ENCODE results near the gene PRR7. TPM values are rescaled to one million over a fixed set of nuclear protein-coding genes. Genes with fewer than 3 reads are reported as not detected.

PRR7 gene
- total and polyA plus RNA-seq, 2 of the 13 experiments (the other 11 are each of a cell fraction or from before 2014, with no cell fraction given), result 4.8 to 5.0 TPM

DNA sequence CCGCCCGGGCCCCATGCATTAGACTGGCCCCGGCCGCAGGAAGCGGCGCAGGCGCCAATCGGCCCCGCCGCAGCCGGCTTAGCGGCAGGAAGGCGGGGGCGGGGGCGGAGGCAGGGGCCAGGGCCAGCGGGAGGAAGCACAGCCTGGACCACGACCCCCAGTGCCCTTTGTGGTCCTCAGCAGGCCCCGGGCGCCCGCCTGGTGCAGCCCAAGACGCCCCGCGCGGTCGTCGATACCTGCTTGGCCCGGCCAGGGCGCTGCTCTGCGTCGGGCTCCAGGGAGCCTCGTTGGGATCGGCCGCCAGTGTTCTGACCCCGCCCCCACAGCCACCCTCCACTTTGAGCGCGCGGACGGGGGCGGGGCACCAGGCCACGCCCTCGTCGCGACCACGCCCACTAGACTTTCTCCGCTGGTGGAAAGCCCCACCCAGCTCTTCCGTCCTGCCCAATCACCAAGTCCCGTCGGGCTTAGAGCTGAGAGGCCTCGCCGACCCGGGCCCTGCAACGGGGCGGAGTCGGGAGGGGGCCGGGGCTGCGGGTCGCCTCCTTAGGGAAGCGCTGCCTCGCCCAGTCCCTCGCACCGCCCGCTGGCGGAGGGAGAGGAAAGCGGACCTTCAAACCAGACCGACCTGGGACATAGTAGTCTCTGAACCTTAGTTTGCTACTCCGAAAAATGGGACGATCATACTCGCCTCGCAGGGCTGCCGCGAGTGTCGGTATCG lies 50.8 kb downstream of the PRR7 start, which contains the start of gene PDLIM7 (continued):
- TF ChIP-seq ZNF816 (CRISPR knock-in tag; IDR thresholded peaks at IDR 0.05; ENCODE audit: borderline replicate concordance), result no peak
- TF ChIP-seq, protein P1, sequence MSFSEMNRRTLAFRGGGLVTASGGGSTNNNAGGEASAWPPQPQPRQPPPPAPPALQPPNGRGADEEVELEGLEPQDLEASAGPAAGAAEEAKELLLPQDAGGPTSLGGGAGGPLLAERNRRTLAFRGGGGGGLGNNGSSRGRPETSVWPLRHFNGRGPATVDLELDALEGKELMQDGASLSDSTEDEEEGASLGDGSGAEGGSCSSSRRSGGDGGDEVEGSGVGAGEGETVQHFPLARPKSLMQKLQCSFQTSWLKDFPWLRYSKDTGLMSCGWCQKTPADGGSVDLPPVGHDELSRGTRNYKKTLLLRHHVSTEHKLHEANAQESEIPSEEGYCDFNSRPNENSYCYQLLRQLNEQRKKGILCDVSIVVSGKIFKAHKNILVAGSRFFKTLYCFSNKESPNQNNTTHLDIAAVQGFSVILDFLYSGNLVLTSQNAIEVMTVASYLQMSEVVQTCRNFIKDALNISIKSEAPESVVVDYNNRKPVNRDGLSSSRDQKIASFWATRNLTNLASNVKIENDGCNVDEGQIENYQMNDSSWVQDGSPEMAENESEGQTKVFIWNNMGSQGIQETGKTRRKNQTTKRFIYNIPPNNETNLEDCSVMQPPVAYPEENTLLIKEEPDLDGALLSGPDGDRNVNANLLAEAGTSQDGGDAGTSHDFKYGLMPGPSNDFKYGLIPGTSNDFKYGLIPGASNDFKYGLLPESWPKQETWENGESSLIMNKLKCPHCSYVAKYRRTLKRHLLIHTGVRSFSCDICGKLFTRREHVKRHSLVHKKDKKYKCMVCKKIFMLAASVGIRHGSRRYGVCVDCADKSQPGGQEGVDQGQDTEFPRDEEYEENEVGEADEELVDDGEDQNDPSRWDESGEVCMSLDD (CRISPR knock-in tag; IDR thresholded peaks at IDR 0.05; ENCODE audit: borderline replicate concordance), result no peak; the same call in 1 of the 2 replicates
- TF ChIP-seq HNRNPH1 (optimal IDR thresholded peaks at IDR 0.05; ENCODE audit: low read depth, low read length), result no peak
- no peak for TF ChIP-seq ZIK1 (CRISPR knock-in tag; IDR thresholded peaks at IDR 0.05; ENCODE audit: borderline replicate concordance, low read depth)
- TF ChIP-seq MTF1 (CRISPR knock-in tag; IDR thresholded peaks at IDR 0.05), result no peak
- TF ChIP-seq, protein P2, sequence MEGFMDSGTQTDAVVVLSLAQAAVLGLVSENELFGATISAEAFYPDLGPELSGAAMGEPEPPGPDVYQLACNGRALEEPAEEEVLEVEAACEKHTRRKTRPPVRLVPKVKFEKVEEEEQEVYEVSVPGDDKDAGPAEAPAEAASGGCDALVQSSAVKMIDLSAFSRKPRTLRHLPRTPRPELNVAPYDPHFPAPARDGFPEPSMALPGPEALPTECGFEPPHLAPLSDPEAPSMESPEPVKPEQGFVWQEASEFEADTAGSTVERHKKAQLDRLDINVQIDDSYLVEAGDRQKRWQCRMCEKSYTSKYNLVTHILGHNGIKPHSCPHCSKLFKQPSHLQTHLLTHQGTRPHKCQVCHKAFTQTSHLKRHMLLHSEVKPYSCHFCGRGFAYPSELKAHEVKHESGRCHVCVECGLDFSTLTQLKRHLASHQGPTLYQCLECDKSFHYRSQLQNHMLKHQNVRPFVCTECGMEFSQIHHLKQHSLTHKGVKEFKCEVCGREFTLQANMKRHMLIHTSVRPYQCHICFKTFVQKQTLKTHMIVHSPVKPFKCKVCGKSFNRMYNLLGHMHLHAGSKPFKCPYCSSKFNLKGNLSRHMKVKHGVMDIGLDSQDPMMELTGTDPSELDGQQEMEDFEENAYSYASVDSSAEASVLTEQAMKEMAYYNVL (CRISPR knock-in tag; IDR thresholded peaks at IDR 0.05; ENCODE audit: borderline replicate concordance), result 0 out of 2 replicates have a peak, but pooled peaks have one; percentile 54
- TF ChIP-seq, protein P3, sequence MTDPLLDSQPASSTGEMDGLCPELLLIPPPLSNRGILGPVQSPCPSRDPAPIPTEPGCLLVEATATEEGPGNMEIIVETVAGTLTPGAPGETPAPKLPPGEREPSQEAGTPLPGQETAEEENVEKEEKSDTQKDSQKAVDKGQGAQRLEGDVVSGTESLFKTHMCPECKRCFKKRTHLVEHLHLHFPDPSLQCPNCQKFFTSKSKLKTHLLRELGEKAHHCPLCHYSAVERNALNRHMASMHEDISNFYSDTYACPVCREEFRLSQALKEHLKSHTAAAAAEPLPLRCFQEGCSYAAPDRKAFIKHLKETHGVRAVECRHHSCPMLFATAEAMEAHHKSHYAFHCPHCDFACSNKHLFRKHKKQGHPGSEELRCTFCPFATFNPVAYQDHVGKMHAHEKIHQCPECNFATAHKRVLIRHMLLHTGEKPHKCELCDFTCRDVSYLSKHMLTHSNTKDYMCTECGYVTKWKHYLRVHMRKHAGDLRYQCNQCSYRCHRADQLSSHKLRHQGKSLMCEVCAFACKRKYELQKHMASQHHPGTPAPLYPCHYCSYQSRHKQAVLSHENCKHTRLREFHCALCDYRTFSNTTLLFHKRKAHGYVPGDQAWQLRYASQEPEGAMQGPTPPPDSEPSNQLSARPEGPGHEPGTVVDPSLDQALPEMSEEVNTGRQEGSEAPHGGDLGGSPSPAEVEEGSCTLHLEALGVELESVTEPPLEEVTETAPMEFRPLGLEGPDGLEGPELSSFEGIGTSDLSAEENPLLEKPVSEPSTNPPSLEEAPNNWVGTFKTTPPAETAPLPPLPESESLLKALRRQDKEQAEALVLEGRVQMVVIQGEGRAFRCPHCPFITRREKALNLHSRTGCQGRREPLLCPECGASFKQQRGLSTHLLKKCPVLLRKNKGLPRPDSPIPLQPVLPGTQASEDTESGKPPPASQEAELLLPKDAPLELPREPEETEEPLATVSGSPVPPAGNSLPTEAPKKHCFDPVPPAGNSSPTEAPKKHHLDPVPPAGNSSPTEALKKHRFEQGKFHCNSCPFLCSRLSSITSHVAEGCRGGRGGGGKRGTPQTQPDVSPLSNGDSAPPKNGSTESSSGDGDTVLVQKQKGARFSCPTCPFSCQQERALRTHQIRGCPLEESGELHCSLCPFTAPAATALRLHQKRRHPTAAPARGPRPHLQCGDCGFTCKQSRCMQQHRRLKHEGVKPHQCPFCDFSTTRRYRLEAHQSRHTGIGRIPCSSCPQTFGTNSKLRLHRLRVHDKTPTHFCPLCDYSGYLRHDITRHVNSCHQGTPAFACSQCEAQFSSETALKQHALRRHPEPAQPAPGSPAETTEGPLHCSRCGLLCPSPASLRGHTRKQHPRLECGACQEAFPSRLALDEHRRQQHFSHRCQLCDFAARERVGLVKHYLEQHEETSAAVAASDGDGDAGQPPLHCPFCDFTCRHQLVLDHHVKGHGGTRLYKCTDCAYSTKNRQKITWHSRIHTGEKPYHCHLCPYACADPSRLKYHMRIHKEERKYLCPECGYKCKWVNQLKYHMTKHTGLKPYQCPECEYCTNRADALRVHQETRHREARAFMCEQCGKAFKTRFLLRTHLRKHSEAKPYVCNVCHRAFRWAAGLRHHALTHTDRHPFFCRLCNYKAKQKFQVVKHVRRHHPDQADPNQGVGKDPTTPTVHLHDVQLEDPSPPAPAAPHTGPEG (CRISPR knock-in tag; IDR thresholded peaks at IDR 0.05), result peak; percentile 54; the same call in 1 of the 2 replicates
- TF ChIP-seq, protein P4, sequence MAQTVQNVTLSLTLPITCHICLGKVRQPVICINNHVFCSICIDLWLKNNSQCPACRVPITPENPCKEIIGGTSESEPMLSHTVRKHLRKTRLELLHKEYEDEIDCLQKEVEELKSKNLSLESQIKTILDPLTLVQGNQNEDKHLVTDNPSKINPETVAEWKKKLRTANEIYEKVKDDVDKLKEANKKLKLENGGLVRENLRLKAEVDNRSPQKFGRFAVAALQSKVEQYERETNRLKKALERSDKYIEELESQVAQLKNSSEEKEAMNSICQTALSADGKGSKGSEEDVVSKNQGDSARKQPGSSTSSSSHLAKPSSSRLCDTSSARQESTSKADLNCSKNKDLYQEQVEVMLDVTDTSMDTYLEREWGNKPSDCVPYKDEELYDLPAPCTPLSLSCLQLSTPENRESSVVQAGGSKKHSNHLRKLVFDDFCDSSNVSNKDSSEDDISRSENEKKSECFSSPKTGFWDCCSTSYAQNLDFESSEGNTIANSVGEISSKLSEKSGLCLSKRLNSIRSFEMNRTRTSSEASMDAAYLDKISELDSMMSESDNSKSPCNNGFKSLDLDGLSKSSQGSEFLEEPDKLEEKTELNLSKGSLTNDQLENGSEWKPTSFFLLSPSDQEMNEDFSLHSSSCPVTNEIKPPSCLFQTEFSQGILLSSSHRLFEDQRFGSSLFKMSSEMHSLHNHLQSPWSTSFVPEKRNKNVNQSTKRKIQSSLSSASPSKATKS (CRISPR knock-in tag; IDR thresholded peaks at IDR 0.05), result no peak
- no peak for TF ChIP-seq STAT5B (CRISPR knock-in tag; IDR thresholded peaks at IDR 0.05)
- no peak for TF ChIP-seq ZNF3 (CRISPR knock-in tag; IDR thresholded peaks at IDR 0.05)
- peak; percentile 59 for TF ChIP-seq ARNTL (CRISPR knock-in tag; IDR thresholded peaks at IDR 0.05)
- TF ChIP-seq, protein P5, sequence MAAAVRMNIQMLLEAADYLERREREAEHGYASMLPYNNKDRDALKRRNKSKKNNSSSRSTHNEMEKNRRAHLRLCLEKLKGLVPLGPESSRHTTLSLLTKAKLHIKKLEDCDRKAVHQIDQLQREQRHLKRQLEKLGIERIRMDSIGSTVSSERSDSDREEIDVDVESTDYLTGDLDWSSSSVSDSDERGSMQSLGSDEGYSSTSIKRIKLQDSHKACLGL (CRISPR knock-in tag; IDR thresholded peaks at IDR 0.05), result no peak

All from HepG2 (cell line).